A549 (cell line): ENCODE data around the gene CD22.

Experiments used
- FOXS1 ChIP-seq: fragments of 250-450 bp; sonication (Bioruptor Pico); IDR thresholded peaks from 2 replicates; pipeline ENCODE4 v1.5.0; 2020; ENCODE audit warnings: mild to moderate bottlenecking, moderate library complexity
- NR3C1 ChIP-seq: fragments of >200 bp; sonication (Bioruptor Twin); formaldehyde crosslinking; IDR thresholded peaks from 3 replicates; pipeline ENCODE4 v1.6.1; 2017
- ZSCAN20 ChIP-seq: fragments of 250-450 bp; sonication (Bioruptor Pico); IDR thresholded peaks from 2 replicates; pipeline ENCODE4 v1.8.0; 2022; ENCODE audit warnings: mild to moderate bottlenecking, moderate library complexity
- TF ChIP-seq, protein P1 (sequence below): fragments of >200 bp; sonication (Bioruptor Twin); formaldehyde crosslinking; IDR thresholded peaks from 3 replicates; pipeline ENCODE4 v1.5.1; 2016

- TF ChIP-seq, protein P1, sequence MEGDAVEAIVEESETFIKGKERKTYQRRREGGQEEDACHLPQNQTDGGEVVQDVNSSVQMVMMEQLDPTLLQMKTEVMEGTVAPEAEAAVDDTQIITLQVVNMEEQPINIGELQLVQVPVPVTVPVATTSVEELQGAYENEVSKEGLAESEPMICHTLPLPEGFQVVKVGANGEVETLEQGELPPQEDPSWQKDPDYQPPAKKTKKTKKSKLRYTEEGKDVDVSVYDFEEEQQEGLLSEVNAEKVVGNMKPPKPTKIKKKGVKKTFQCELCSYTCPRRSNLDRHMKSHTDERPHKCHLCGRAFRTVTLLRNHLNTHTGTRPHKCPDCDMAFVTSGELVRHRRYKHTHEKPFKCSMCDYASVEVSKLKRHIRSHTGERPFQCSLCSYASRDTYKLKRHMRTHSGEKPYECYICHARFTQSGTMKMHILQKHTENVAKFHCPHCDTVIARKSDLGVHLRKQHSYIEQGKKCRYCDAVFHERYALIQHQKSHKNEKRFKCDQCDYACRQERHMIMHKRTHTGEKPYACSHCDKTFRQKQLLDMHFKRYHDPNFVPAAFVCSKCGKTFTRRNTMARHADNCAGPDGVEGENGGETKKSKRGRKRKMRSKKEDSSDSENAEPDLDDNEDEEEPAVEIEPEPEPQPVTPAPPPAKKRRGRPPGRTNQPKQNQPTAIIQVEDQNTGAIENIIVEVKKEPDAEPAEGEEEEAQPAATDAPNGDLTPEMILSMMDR: no peak
- no peak for TF ChIP-seq FOXS1 (CRISPR knock-in tag)
- TF ChIP-seq ZSCAN20 (CRISPR knock-in tag): no peak
- TF ChIP-seq NR3C1: no peak
Measured at GRCh38 chr19:35300339-35300649, 28.7 kb upstream of the CD22 start.
